GM19351 (cell line): ENCODE data around the gene SRCAP.

Source experiments
- ATAC-seq: cut with Tn5 transposase; IDR thresholded peaks from one replicate; pipeline ENCODE4 v1.9.1; 2021; ENCODE audit warnings: mild to moderate bottlenecking, moderate library complexity; ENCODE audit not compliant: unreplicated experiment

The SRCAP gene

DNA sequence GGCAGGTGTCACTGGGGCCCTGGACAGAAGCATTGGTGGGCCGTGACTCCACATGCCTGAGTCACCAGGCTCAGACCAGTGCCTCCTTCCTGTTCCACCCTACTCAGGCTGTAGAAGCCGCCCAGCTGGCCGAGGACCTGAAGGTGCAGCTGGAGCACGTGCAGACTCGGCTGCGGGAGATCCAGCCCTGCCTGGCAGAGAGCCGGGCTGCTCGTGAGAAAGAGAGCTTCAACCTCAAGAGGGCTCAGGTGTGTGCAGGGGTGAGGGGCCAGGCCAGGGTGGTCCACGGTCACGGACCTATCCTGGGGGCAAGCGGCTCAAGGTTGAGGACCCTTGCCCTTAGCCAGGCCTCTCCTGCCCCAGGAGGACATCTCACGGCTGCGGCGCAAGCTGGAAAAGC is 72.8 kb downstream of the SRCAP start:
- ATAC-seq, result no peak

DNA sequence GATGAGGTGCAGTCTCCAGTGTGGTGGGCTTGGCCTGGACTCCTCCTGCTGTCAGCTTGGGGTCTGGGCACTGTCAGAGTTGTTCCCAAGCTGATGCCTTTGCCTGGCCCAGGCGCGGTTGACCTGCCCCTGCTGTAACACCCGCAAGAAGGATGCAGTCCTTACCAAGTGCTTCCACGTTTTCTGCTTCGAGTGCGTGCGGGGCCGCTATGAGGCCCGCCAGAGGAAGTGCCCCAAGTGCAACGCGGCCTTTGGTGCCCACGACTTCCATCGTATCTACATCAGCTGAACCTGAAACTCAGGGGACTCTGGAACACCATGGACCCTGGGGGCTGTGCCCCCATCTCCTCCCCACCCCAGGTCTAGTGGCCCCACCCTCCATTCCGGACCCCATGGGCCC is 74.9 kb downstream of the SRCAP start:
- no peak for ATAC-seq

DNA sequence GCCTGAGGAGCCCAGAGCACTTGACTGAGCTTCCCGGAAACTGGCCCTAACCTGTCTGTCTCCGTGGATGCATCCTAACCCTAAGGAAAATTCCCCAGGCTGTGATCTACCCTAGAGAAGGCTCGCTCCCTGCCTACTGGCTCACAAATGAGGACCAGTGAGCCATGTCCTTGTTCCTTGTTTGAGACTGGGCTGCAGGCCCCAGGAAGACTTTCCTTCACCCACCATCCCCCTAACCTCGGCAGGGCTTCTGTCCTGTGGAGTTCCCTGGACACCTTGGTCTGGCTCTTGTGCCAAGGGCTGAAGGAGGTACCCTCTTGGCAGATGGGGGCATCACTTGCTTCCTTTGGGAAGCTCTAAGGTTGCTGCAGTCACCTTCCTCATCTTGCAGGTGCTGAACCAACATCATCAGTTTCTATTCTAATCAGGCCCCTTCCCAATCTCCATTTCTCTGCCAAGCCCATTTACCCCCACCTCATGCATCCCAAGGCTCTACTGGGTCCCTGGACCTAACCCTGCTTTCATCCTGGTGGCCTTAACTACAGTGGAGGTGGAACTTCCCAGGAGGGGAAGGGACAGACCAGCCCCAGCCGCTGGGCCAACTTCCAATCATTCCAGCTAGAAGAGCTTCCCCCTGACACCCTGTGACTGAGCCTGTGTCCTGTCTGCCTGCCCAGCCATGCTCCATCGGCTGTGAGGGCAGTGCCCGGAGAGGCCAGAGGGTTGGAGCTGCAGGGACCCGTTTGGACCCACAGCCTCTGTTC is 75.6 kb downstream of the SRCAP start:
- no peak for ATAC-seq

- ATAC-seq, result no peak
These were observed 76.1 kb downstream of the SRCAP start for GRCh38 chr16:30775131-30775391.

DNA sequence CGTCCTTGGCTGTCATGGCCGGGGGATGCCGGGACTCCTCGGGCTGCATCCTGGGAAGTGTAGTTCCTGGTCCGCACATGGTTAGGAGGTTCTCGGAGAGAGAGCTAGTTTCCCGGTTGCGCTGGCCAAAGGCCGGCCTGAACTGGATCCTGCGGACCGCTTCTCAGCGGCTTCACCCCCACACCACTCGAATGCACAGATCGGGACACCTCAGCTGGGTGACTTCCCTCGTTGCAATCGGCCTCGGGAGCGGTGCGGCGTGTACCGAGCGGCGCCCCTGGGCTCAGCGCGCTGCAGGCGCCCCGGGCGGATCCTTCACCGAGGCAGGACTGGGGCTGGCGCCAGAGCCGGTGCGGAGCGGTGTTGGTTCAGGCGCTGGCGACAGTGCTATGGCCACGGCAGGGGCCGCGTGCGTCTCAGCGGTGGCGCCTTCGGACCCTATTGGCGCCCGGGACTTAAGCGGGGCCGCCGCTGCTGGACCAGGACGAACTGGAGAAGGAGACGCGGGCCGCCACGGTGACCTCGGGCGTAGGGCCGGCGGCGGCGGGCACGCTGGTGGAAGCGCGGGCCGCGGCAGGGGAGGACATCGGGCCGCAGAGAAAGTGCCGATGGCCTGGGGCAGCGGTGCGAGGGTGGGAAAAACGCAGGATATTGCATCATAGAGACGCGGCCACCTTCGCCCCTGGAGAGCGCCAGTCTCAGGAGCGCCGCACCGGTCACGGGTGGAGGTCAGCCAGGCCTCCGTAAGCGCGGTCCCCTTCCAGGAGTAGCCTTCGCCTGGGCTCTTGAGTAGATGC is 76.6 kb downstream of the SRCAP start:
- ATAC-seq, result no peak

DNA sequence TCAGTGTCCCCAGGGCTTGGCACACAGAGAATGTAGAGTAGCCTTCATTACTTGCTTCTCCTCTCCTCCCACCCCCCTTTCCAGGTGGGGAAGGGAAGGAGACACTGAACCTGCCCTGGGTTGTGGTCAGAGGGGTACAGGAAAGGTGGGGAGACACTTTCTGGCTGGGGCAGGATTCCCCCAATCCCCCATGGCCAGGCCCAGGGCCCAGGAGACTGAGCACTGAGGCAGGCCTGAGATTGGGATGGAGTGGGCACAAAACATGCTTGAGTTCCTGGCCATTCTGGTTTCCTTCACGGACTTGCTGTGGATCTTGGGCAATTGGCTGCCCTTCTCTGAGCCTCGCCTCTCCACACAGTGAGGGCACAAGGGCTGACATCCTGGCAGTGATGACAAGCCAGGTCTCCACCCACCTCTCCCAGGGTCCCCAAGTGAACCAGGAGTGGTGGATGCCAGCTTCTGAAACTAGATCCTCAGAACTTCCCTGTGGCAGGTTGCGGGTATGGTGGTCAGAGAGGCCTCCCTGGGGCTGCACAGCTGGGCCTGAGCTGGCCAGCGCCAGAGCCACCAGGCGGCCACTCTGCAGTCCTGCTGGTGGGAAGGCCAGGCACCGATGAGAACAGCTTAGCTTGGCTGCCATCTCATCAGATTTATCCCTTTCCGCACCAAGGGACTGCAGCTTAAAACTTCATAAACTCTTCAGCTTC is 78.8 kb downstream of the SRCAP start:
- ATAC-seq, result no peak

DNA sequence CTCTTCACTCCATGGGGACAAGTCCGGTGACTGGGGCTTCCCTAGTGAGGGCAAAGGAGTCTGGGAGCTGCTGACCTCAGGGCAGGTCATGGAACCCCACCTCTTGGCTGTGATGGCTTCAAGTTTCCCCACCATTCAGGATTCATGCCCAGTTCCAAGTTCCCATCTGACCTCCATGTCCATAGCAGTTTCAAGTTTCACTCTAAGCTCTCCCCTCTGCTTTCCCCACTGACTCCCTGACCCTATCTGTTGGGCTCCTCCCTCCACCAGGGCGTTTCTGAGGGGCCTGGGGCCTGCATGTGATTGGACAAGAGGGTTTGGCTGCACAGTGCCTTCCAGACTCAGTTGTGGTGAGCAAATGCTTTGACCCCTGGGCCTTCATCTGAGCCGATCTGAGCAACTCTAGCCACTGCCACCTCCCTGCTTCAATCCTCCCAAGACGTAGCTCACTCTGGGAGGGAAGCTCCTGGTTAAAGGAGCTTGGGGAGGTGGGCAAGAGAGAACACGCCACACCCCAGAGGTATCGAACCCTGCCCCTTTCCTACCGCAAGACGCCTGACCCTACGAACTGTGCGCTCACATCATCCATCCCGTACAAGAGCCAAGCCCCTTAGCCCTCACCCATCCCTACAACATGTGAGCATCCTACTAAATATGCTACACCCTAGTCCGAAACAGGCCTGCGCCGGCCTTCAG is 79.7 kb downstream of the SRCAP start:
- no peak for ATAC-seq

DNA sequence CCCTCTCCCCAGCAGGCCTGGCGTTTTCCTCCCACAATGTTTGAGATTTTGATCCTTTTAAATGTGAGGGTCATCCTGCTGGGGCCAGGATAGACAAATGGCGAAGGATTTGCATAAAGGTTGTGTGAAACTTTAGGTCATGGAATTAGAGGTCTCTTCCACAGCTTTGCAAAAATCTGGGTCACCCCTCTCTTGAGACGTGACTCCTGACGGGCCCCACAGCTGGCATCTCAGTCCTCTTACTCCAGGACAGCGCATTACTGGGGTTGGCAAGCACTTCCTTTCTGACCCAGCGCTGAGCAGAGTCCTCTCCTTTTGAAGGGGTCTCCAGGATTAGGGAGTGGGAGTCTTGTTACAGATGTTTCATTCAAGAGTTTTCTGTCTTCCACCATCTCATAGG is 80.6 kb downstream of the SRCAP start:
- no peak for ATAC-seq

- ATAC-seq, result no peak
These were observed 81.0 kb downstream of the SRCAP start for GRCh38 chr16:30780021-30780420.

- ATAC-seq, result no peak
These were observed 81.6 kb downstream of the SRCAP start for GRCh38 chr16:30780549-30780948.

DNA sequence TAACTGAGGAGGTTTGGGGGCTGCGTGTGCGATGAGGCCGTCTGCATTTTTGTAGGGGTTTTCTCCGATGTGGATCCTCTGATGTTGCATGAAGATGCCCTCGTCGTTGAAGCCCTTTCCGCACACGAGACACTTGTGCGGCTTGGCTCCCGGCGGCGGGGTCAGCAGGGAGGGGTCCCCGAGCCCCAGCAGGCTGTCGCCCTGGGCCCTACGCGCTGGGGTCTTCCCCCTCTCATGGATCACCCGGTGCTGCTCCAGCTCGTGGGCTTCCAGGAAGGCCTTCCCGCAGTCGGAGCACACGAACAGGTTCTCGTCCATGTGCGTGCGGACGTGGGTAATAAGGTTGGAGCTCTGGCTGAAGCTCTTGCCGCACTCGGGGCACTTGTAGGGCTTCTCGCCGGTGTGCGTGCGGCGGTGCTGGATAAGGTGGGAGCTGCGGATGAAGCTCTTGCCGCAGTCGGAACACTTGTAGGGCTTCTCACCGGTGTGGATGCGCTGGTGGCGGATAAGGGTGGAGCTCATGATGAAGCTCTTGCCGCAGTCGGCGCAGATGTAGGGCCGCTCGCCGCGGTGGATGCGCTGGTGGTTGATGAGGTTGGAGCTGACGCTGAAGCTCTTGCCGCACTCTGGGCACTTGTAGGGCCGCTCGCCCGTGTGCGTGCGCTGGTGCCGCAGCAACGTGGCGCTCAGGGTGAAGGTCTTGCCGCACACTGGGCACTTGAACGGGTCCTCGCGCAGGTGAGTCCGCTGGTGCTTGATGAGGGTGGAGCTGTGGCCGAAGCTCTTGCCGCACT is 83.7 kb downstream of the SRCAP start:
- no peak for ATAC-seq

DNA sequence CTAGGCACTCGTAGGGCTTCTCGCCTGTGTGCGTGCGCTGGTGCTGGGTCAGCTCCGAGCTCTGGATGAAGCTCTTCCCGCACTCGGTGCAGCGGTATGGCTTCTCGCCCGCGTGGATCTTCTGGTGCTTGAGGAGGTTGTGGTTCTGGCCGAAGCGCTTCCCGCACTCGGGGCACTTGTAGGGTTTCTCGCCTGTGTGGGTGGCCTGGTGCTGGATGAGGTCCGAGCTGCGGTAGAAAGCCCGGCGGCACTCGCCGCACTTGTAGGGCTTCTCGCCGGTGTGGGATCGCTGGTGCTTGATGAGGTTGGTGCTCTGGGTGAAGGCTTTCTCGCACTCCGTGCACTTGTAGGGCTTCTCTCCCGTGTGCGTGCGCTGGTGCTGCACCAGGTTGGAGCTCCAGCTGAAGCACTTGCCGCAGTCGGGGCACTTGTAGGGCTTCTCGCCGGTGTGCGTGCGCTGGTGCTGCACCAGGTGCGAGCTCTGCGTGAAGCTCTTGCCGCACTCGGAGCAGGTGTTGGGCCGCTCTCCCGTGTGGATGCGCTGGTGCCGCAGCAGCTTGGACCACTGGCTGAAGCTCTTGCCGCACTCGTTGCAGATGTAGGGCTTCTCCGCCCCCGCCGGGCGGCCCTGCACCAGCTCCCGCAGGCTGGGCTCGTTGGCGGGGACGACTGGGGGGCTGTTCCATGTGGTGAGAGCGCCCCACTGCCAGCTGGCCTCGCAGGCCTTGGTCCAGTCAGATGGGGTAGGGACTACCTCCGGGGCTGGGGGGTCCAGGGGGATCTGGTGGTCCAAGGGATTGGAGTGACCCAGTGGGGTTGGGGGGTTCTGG is 84.5 kb downstream of the SRCAP start:
- ATAC-seq, result no peak

GRCh38 chr16:30784215-30784614 is 85.2 kb downstream of the SRCAP start:
- ATAC-seq, result no peak

- no peak for ATAC-seq
These were observed 86.4 kb downstream of the SRCAP start for GRCh38 chr16:30785126-30786106.

DNA sequence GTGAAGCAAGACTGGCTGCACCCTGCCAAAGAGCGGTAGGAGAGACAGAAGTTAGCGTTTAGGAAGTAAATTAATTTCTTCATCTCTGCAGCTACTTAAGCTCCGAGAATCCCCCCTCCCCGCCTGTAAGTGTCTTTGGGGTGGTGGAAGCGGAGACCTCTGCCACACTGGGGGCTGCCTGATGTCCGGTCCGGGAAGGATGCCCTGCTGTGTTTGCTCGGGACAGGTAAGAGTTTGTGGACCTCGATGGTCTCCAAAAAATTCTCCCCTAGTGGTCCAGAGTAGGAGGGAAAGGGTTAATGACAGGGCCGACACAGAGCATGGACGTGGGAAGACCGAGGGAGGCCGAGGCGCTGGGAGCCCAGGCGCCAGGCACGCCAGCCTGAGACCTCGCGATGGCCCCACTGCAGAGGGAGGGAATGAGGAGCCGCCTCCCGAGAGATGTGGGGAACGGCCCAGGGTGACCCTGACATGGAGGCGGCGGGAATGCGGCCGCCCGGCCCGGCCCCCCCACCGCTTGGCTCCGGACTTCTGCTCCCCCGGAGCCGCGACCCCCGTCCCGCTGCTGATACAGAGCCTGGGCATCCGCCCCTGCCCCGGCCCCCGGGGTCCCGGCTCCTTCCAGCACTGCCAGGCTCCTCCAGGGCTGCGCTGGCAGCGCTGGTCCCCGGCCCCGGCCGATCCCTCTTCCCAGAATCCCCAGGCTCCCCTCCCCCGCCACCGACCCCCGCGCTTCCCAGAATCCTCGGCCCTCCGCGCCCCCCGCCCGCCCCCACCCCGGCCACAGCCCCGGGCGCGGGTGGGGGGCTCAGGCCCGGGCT is 87.4 kb downstream of the SRCAP start:
- no peak for ATAC-seq

GRCh38 chr16:30786936-30787612 is 88.1 kb downstream of the SRCAP start, which contains the start of gene ZNF629:
Gene ZNF629 (minus strand): TSS chr16:30787205. CDS start chr16:30784482, 2,723 bp downstream.
- ATAC-seq, result no peak
